Neural crest cell (in vitro differentiated cells): ENCODE results near the gene PDX1. TPM values are rescaled to one million over a fixed set of nuclear protein-coding genes. Genes with fewer than 3 reads are reported as not detected.

ENCODE experiments used
- DNase-seq: peaks from one replicate; pipeline ENCODE4 v3.0.0; 2021; ENCODE audit warnings: low read depth, mixed read lengths, low spot score
- H3K27ac Mint-ChIP-seq: one replicate; pipeline ENCODE4 v1.8.0; 2021; ENCODE audit warnings: mild to moderate bottlenecking, mixed read lengths; ENCODE audit not compliant: unreplicated experiment
- H3K27me3 Mint-ChIP-seq: 2 replicates; pipeline ENCODE4 v1.8.0; 2021; ENCODE audit warnings: low read depth, mild to moderate bottlenecking, mixed read lengths
- H3K36me3 Mint-ChIP-seq: 2 replicates; pipeline ENCODE4 v1.8.0; 2021; ENCODE audit warnings: low read depth, mild to moderate bottlenecking, mixed read lengths
- H3K4me1 Mint-ChIP-seq: 2 replicates; pipeline ENCODE4 v1.8.0; 2021; ENCODE audit warnings: mixed read lengths
- H3K4me3 Mint-ChIP-seq: one replicate; pipeline ENCODE4 v1.8.0; 2021; ENCODE audit warnings: mild to moderate bottlenecking, mixed read lengths
- H3K9me3 Mint-ChIP-seq: 2 replicates; pipeline ENCODE4 v1.8.0; 2021; ENCODE audit warnings: mixed read lengths
- CTCF ChIP-seq: fragments of 200-600 bp; sonication (generic); conservative IDR thresholded peaks from 2 replicates; pipeline ENCODE4 v1.5.0; 2021; ENCODE audit warnings: antibody characterized with exemption, mild to moderate bottlenecking
- total RNA-seq: library from RNA; stranded (reverse); gene quantifications from 2 replicates; pipeline ENCODE4 v1.2.1, GENCODE V29; 2021

The PDX1 gene
- total RNA-seq, 1 donor from 2014 or later: not detected

DNA sequence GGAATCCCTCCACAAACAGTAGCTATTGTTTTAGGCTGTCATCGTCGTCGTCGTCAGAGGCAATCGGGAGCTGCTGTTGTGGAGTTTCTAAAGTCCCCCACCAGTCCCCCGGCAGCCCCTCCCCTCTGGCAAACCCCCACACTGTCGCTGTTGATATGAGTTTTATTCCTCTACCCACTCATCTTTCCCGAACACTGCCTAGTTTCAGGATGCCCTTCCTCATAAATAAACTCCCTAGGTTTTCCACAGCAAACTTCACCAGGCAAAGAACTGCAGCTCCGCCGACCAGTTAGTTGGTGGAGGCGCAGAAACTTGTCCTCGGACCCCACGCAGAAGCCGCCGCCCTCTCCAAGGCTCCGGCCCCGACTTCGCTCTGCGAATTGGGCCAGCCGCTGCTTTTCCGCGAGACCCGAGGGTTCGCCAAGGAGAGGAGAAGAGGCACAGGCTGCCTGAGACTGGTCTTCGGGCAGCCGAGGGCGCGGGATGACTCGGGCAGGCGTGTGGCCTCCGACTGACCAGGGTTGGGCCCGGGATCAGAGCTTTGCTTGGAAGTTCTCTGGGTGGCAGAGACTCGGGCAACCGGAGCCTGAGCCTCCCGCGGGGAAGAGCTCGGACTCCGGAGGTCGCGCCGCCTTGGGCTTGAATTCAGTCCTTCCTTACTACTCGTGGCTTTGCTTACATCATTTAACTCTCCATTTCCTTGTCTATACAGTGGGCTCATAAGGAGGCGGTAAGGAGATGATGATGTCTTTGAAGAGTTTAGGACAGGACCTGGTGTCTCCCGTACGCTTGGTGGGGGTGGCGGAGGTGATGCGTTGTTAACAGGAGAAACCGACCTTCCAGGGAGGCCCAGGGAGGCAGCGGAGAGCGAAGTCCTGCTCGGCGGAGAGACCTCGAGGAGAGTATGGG, 7.9 kb downstream of the PDX1 start:
- no peaks in the 10 kb centered on the region for H3K9me3 Mint-ChIP-seq
- peaks cover 7% of the 10 kb centered on the region for H3K4me1 Mint-ChIP-seq
- DNase-seq: no peak
- TF ChIP-seq CTCF: no peak
- H3K4me3 Mint-ChIP-seq: no peak overlapping the region
- H3K27ac Mint-ChIP-seq: no peak overlapping the region
- peaks cover 99% of the 10 kb centered on the region for H3K27me3 Mint-ChIP-seq
- peaks cover 6% of the 10 kb centered on the region for H3K36me3 Mint-ChIP-seq

- H3K4me3 Mint-ChIP-seq: no peak overlapping the region
- no peak for DNase-seq
- H3K9me3 Mint-ChIP-seq: no peaks in the 10 kb centered on the region
- peaks cover 7% of the 10 kb centered on the region for H3K4me1 Mint-ChIP-seq
- H3K27ac Mint-ChIP-seq: no peak overlapping the region
- no peak for TF ChIP-seq CTCF
- H3K27me3 Mint-ChIP-seq: peaks cover 96% of the 10 kb centered on the region
- H3K36me3 Mint-ChIP-seq: peaks cover 6% of the 10 kb centered on the region
Measured at GRCh38 chr13:27928353-27928804, 8.6 kb downstream of the PDX1 start.

- Mint-ChIP-seq H3K9me3 (no peaks in the 10 kb centered on the region), H3K4me3 (no peak overlapping the region), H3K27ac (no peak overlapping the region), H3K4me1 (peaks cover 3% of the 10 kb centered on the region), H3K27me3 (peaks cover 95% of the 10 kb centered on the region), H3K36me3 (peaks cover 6% of the 10 kb centered on the region)
- no peak for DNase-seq
- no peak for TF ChIP-seq CTCF
Measured at GRCh38 chr13:27928805-27929753, 9.3 kb downstream of the PDX1 start.

- no peak for DNase-seq
- Mint-ChIP-seq H3K36me3 (peaks cover 6% of the 10 kb centered on the region), H3K27ac (no peak overlapping the region), H3K4me3 (no peak overlapping the region), H3K4me1 (no peaks in the 10 kb centered on the region), H3K9me3 (no peaks in the 10 kb centered on the region), H3K27me3 (peaks cover 88% of the 10 kb centered on the region)
- TF ChIP-seq CTCF: no peak
Measured at GRCh38 chr13:27929868-27930267, 10.1 kb downstream of the PDX1 start.

DNA sequence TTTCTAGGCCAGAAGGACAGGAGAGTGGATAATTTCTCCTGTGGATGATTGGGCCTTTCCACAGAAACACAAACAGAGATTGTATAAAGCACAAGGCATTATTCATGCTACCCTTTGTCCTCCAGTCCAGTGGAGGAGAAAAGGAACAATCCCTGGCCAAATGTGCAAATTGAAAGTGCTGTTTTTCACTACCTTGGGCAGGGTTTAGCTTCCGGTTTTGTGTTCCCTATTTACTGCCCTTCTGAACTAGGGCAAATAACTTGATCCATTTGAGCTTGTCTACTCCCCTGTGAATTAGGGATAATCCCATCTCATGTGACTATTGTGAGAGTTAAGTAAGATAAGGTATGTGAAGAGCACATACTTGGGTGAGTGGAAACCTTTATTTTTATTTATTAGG, 13.3 kb downstream of the PDX1 start:
- peaks cover 69% of the 10 kb centered on the region for H3K27me3 Mint-ChIP-seq

More for the DNA sequence above, 13.3 kb downstream of the PDX1 start:
- Mint-ChIP-seq H3K36me3 (peaks cover 6% of the 10 kb centered on the region), H3K4me1 (no peaks in the 10 kb centered on the region), H3K4me3 (no peak overlapping the region), H3K9me3 (no peaks in the 10 kb centered on the region), H3K27ac (no peak overlapping the region)
- no peak for DNase-seq
- TF ChIP-seq CTCF: no peak
